Measurements from ENCODE around the gene AADACL2.
A peak's percentile ranks its signal among the peaks of the same experiment; 100 is the strongest.
"Not testable (repeated sequence)": the region's sequence is repeated elsewhere in the genome, so short reads cannot be mapped to it uniquely, and the experiment has no call there.

The AADACL2 gene

GRCh38 chr3:151766454-151766853 is 32.7 kb downstream of the AADACL2 start:
- DNase-seq (ENCODE audit: low spot score), result no peak

- DNase-seq (ENCODE audit: low spot score), result no peak
Measured at GRCh38 chr3:151768393-151768930, 34.7 kb downstream of the AADACL2 start.

GRCh38 chr3:151769175-151769574 is 35.4 kb downstream of the AADACL2 start:
- DNase-seq (ENCODE audit: low spot score), result no peak

- DNase-seq (ENCODE audit: low spot score), result peak; percentile 3
Measured at GRCh38 chr3:151770956-151771355, 37.2 kb downstream of the AADACL2 start.

GRCh38 chr3:151772825-151773480 is 39.2 kb downstream of the AADACL2 start:
- no peak for DNase-seq (ENCODE audit: low spot score)

- no peak for DNase-seq (ENCODE audit: low spot score)
Measured at GRCh38 chr3:151774235-151774634, 40.5 kb downstream of the AADACL2 start.

- DNase-seq (ENCODE audit: low spot score), result no peak
Measured at GRCh38 chr3:151774910-151775309, 41.2 kb downstream of the AADACL2 start.

GRCh38 chr3:151775314-151776258 is 41.9 kb downstream of the AADACL2 start:
- DNase-seq (ENCODE audit: low spot score), result no peak

- DNase-seq (ENCODE audit: low spot score), result no peak
Measured at GRCh38 chr3:151776259-151776740, 42.6 kb downstream of the AADACL2 start.

GRCh38 chr3:151777880-151778279 is 44.2 kb downstream of the AADACL2 start:
- DNase-seq (ENCODE audit: low spot score), result no peak

GRCh38 chr3:151787626-151788025 is 53.9 kb downstream of the AADACL2 start:
- peak; percentile 4 for DNase-seq (ENCODE audit: low spot score)

- no peak for DNase-seq (ENCODE audit: low spot score)
Measured at GRCh38 chr3:151788401-151788800, 54.7 kb downstream of the AADACL2 start.

- DNase-seq (ENCODE audit: low spot score), result no peak
Measured at GRCh38 chr3:151789853-151790463, 56.2 kb downstream of the AADACL2 start.

- DNase-seq (ENCODE audit: low spot score), result not testable (repeated sequence)
Measured at GRCh38 chr3:151790763-151791162, 57.0 kb downstream of the AADACL2 start.

GRCh38 chr3:151792411-151792810 is 58.7 kb downstream of the AADACL2 start:
- no peak for DNase-seq (ENCODE audit: low spot score)

- DNase-seq (ENCODE audit: low spot score), result no peak
Measured at GRCh38 chr3:151793636-151794035, 59.9 kb downstream of the AADACL2 start.

- no peak for DNase-seq (ENCODE audit: low spot score)
Measured at GRCh38 chr3:151794080-151794479, 60.4 kb downstream of the AADACL2 start.

- DNase-seq (ENCODE audit: low spot score), result no peak
Measured at GRCh38 chr3:151795276-151795675, 61.5 kb downstream of the AADACL2 start.

- no peak for DNase-seq (ENCODE audit: low spot score)
Measured at GRCh38 chr3:151796105-151796680, 62.5 kb downstream of the AADACL2 start.

GRCh38 chr3:151798466-151798865 is 64.7 kb downstream of the AADACL2 start:
- no peak for DNase-seq (ENCODE audit: low spot score)

GRCh38 chr3:151800431-151800830 is 66.7 kb downstream of the AADACL2 start:
- no peak for DNase-seq (ENCODE audit: low spot score)

GRCh38 chr3:151804267-151804666 is 70.5 kb downstream of the AADACL2 start:
- no peak for DNase-seq (ENCODE audit: low spot score)

All from Ammon's horn (tissue), 1 donor.